ENCODE measurements around the gene SUPT20H. TPM values are rescaled to one million over a fixed set of nuclear protein-coding genes. Genes with fewer than 3 reads are reported as not detected.

The SUPT20H gene
- total RNA-seq, 1 experiment from 2014 or later: 16.8 TPM

DNA sequence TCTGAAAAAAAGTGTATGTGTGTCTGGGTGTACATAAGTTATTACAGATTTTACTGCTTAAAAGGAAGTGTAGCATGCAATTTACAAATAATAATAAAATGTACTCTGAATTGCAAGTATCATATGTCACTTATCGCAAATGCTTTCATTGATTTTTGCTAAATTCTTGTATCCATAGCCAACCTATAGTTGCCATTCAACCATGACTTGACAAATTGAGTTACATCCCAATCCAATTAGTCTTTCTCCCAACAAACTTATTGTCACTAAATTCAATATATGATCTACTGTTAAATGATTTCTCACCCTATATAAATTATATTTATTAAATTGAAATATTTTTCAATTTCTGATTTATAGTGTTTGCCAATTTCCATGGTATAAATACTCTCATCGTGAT is 17.3 kb upstream of the SUPT20H start:
- H3F3A ChIP-seq (ENCODE audit: low read length, unreplicated experiment): no peaks in the 10 kb centered on the region
- ChIA-PET CTCF (no interaction called here), POLR2A (ENCODE audit: unreplicated experiment) (no interaction called here)
- H3K4me1 ChIP-seq (ENCODE audit: insufficient read depth, low read length): 0 out of 2 replicates have a peak, but pooled peaks cover 3% of the 10 kb centered on the region
- H3K36me3 ChIP-seq (ENCODE audit: low read depth, low read length): no peaks in the 10 kb centered on the region
- H3K27ac ChIP-seq (ENCODE audit: low read length): no peak overlapping the region
- H3K27me3 ChIP-seq (ENCODE audit: low read length): peaks cover 9% of the 10 kb centered on the region
- H3K79me2 ChIP-seq (ENCODE audit: low read length): no peaks in the 10 kb centered on the region
- no TSS peak for BruUV-seq (replicated peaks)
- no peak overlapping the region for H2AFZ ChIP-seq (ENCODE audit: low read length)
- no peak overlapping the region for H3K4me2 ChIP-seq (ENCODE audit: low read length)
- ATAC-seq (no peak), DNase-seq (no peak)
- TF ChIP-seq EZH2 (IDR thresholded peaks at IDR 0.05; ENCODE audit: low read length, unreplicated experiment): no peak
- TF ChIP-seq EZH2phosphoT487 (IDR thresholded peaks at IDR 0.05; ENCODE audit: borderline replicate concordance, low read length): no peak
- TF ChIP-seq, protein P1, sequence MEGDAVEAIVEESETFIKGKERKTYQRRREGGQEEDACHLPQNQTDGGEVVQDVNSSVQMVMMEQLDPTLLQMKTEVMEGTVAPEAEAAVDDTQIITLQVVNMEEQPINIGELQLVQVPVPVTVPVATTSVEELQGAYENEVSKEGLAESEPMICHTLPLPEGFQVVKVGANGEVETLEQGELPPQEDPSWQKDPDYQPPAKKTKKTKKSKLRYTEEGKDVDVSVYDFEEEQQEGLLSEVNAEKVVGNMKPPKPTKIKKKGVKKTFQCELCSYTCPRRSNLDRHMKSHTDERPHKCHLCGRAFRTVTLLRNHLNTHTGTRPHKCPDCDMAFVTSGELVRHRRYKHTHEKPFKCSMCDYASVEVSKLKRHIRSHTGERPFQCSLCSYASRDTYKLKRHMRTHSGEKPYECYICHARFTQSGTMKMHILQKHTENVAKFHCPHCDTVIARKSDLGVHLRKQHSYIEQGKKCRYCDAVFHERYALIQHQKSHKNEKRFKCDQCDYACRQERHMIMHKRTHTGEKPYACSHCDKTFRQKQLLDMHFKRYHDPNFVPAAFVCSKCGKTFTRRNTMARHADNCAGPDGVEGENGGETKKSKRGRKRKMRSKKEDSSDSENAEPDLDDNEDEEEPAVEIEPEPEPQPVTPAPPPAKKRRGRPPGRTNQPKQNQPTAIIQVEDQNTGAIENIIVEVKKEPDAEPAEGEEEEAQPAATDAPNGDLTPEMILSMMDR (conservative IDR thresholded peaks at IDR 0.05; ENCODE audit: low read depth, low read length): no peak
- intact Hi-C loops (cut with micrococcal nuclease): no loop called here
- no peaks in the 10 kb centered on the region for H3K9me2 ChIP-seq (replicated peaks; ENCODE audit: low read length)
- H4K20me1 ChIP-seq (ENCODE audit: low read length): no peaks in the 10 kb centered on the region
- H3K9ac ChIP-seq (ENCODE audit: low read length): no peak overlapping the region
- H3K9me3 ChIP-seq (ENCODE audit: low read length): no peaks in the 10 kb centered on the region
- H3K4me3 ChIP-seq (ENCODE audit: low read length): no peak overlapping the region

DNA sequence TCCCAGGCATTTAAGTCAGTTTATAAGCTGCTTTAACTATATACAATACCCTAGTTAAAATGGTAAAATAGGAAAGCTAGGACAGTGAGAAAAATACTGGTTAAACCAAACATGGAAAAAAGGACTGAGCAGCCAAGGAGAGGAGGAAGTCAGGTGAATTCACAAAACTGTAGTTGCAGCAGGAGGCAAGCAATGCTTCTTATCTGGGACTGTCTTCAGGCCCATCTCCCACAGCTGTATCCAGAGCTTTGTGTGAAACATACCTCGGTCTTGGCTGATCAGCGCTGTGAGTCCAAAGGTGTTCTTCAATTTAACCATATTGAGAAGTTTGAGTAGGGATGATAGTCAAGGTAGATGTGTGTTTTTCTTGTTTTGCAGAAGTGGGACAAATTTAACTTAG is 15.7 kb upstream of the SUPT20H start:
- no peak overlapping the region for H3K4me2 ChIP-seq (ENCODE audit: low read length)
- H3K79me2 ChIP-seq (ENCODE audit: low read length): no peaks in the 10 kb centered on the region
- H3K36me3 ChIP-seq (ENCODE audit: low read depth, low read length): no peaks in the 10 kb centered on the region
- 0 out of 2 replicates have a peak, but pooled peaks cover 4% of the 10 kb centered on the region for H3K4me1 ChIP-seq (ENCODE audit: insufficient read depth, low read length)
- H2AFZ ChIP-seq (ENCODE audit: low read length): no peak overlapping the region
- H4K20me1 ChIP-seq (ENCODE audit: low read length): no peaks in the 10 kb centered on the region
- TF ChIP-seq, protein P1 (conservative IDR thresholded peaks at IDR 0.05; ENCODE audit: low read depth, low read length): no peak
- no peak for TF ChIP-seq EZH2 (IDR thresholded peaks at IDR 0.05; ENCODE audit: low read length, unreplicated experiment)
- no peaks in the 10 kb centered on the region for H3K9me3 ChIP-seq (ENCODE audit: low read length)
- intact Hi-C loops (cut with micrococcal nuclease): no loop called here
- ChIA-PET POLR2A (ENCODE audit: unreplicated experiment) (no interaction called here), CTCF (no interaction called here)
- no peaks in the 10 kb centered on the region for H3K27me3 ChIP-seq (ENCODE audit: low read length)
- DNase-seq (no peak), ATAC-seq (no peak)
- H3F3A ChIP-seq (ENCODE audit: low read length, unreplicated experiment): no peaks in the 10 kb centered on the region
- no peak overlapping the region for H3K4me3 ChIP-seq (ENCODE audit: low read length)
- H3K27ac ChIP-seq (ENCODE audit: low read length): no peak overlapping the region
- H3K9me2 ChIP-seq (replicated peaks; ENCODE audit: low read length): no peaks in the 10 kb centered on the region
- H3K9ac ChIP-seq (ENCODE audit: low read length): no peak overlapping the region
- no TSS peak for BruUV-seq (replicated peaks)

DNA sequence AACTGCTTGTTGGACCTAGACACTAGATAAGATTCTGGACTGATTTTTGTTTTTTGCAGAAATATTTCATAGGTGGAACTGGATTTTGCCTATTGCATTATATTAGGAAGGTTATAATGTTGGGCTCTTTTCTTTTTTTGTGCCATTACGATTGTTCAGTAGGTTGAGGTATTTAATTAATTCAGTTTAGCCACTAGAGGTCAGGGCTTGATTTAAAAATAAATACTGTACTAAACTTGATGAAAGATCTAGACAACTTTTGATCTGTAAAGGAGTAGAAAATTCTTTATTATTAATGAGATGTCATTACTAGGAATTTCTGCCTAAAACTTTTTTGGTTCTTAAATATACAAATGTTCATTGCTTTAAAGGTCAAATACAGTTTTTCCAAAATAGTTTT is 15.2 kb upstream of the SUPT20H start:
- Histone ChIP-seq H3K9me2 (replicated peaks; ENCODE audit: low read length) (no peaks in the 10 kb centered on the region), H3K27me3 (ENCODE audit: low read length) (no peaks in the 10 kb centered on the region), H3K4me1 (ENCODE audit: insufficient read depth, low read length) (0 out of 2 replicates have a peak, but pooled peaks cover 4% of the 10 kb centered on the region), H3K9me3 (ENCODE audit: low read length) (no peaks in the 10 kb centered on the region), H2AFZ (ENCODE audit: low read length) (no peak overlapping the region), H3F3A (ENCODE audit: low read length, unreplicated experiment) (no peaks in the 10 kb centered on the region), H4K20me1 (ENCODE audit: low read length) (no peaks in the 10 kb centered on the region), H3K36me3 (ENCODE audit: low read depth, low read length) (no peaks in the 10 kb centered on the region), H3K9ac (ENCODE audit: low read length) (no peak overlapping the region), H3K4me2 (ENCODE audit: low read length) (no peak overlapping the region), H3K27ac (ENCODE audit: low read length) (no peak overlapping the region), H3K4me3 (ENCODE audit: low read length) (no peak overlapping the region), H3K79me2 (ENCODE audit: low read length) (no peaks in the 10 kb centered on the region)
- intact Hi-C loops (cut with micrococcal nuclease): loop anchor here (1.0 kb wide), 1 partner anchor 528 kb away; no protein-coding TSS in a partner anchor
- ATAC-seq (peak; percentile 61; the same call in 1 of the 2 replicates), DNase-seq (peak; percentile 48)
- TF ChIP-seq, protein P1 (conservative IDR thresholded peaks at IDR 0.05; ENCODE audit: low read depth, low read length): peak; percentile 58
- no peak for TF ChIP-seq EZH2 (IDR thresholded peaks at IDR 0.05; ENCODE audit: low read length, unreplicated experiment)
- ChIA-PET CTCF (no interaction called here), POLR2A (ENCODE audit: unreplicated experiment) (no interaction called here)
- no TSS peak for BruUV-seq (replicated peaks)
